Measurements from ENCODE around the gene MYORG. TPM values are rescaled to one million over a fixed set of nuclear protein-coding genes. Genes with fewer than 3 reads are reported as not detected.

The MYORG gene
- total RNA-seq, 4 donors from 2014 or later = 7.8 to 27.2 (median 15.4) TPM

DNA sequence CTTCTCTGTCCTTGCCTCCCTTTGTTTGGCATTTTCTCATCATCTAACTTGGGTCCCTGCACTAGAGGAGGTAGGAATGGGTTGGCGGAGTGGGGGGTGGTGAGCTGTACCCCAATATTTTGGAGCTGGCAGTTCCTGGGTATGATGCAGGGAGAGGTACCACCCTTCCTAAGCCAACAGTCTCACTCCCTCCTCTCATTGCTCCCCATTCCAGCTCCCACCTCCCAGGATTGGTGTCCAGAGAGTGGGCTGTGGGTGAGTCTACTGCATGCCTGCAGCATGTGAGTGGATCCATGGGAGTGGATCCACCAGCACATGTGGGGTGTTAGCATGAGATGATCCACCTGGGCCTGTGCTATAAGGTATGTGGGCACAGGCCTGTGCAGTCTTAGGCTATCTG, 22.2 kb upstream of the MYORG start:
- Histone ChIP-seq H3K4me3 (no peak overlapping the region), H3K9me3 (no peaks in the 10 kb centered on the region), H3K4me1 (peaks cover 0 to 8% (median 3%) of the 10 kb centered on the region in 4 donors), H3K27me3 (no peaks in the 10 kb centered on the region), H3K36me3 (peaks cover 29 to 70% (median 64%) of the 10 kb centered on the region in 4 donors), H3K27ac (replicated peaks in 1 of 4) (no peak overlapping the region)
- intact Hi-C loops (cut with DNase I) = no loop called here
- DNase-seq (ENCODE audit: extremely low spot score) = no peak
- 86% methylated on average over 1 of the region's 1 CpG for WGBS
- TF ChIP-seq CTCF (IDR thresholded peaks at IDR 0.05) (no peak), POLR2A (IDR thresholded peaks at IDR 0.05; ENCODE audit: low read depth) (no peak), POLR2AphosphoS5 (IDR thresholded peaks at IDR 0.05) (no peak), EP300 (IDR thresholded peaks at IDR 0.05) (no peak)

- TF ChIP-seq POLR2AphosphoS5 (IDR thresholded peaks at IDR 0.05) = no peak
- no peak for TF ChIP-seq CTCF (IDR thresholded peaks at IDR 0.05)
- TF ChIP-seq POLR2A (IDR thresholded peaks at IDR 0.05; ENCODE audit: low read depth) = no peak
- no peak for TF ChIP-seq EP300 (IDR thresholded peaks at IDR 0.05)
- no peaks in the 10 kb centered on the region for H3K9me3 ChIP-seq
- no peaks in the 10 kb centered on the region for H3K4me1 ChIP-seq
- DNase-seq (ENCODE audit: extremely low spot score) = no peak
- no peaks in the 10 kb centered on the region for H3K27me3 ChIP-seq
- no peak overlapping the region for H3K27ac ChIP-seq (replicated peaks in 1 of 4)
- no peak overlapping the region for H3K4me3 ChIP-seq
- intact Hi-C loops (cut with DNase I) = no loop called here
- H3K36me3 ChIP-seq = peaks cover 12 to 47% (median 44%) of the 10 kb centered on the region in 4 donors
- WGBS = 78% methylated on average over 7 of the region's 7 CpGs
These were observed 19.8 kb upstream of the MYORG start for GRCh38 chr9:34396276-34397214.

DNA sequence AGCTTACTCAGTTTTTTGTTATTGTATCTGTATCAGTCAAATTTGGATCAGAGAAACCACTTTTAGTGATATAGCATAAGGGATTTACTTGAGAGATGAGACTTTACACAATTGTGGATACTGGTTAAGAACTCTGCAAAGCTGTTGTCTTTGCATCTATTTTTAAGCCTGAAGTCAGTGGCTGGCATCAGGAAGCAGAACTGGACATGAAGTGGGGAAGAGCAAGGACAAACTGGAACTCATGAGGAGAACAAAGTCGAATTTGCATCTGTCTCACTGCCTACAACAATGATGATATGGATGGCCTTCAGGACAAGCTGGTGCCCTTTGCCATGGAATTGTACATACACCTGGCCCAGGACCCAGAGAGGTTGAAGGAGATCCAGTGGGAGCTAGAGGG, 15.8 kb upstream of the MYORG start:
- H3K27ac ChIP-seq (replicated peaks in 1 of 4) = no peak overlapping the region

GRCh38 chr9:34387239-34387638, 10.5 kb upstream of the MYORG start:
- H3K4me3 ChIP-seq = no peak overlapping the region
- H3K36me3 ChIP-seq = no peaks in the 10 kb centered on the region
- no peaks in the 10 kb centered on the region for H3K9me3 ChIP-seq
- H3K27me3 ChIP-seq = no peaks in the 10 kb centered on the region
- TF ChIP-seq CTCF (IDR thresholded peaks at IDR 0.05) (no peak), POLR2AphosphoS5 (IDR thresholded peaks at IDR 0.05) (no peak), EP300 (IDR thresholded peaks at IDR 0.05) (no peak), POLR2A (IDR thresholded peaks at IDR 0.05; ENCODE audit: low read depth) (no peak)
- DNase-seq (ENCODE audit: extremely low spot score) = no peak
- no peak overlapping the region for H3K27ac ChIP-seq (replicated peaks in 1 of 4)
- 85% methylated on average over 4 of the region's 4 CpGs for WGBS
- intact Hi-C loops (cut with DNase I) = no loop called here
- H3K4me1 ChIP-seq = peaks cover 0 to under 1% (median 0%) of the 10 kb centered on the region in 4 donors

More for the DNA sequence above, 15.8 kb upstream of the MYORG start:
- H3K36me3 ChIP-seq = peaks cover 0 to 6% (median 4%) of the 10 kb centered on the region in 4 donors
- 91% methylated on average over 1 of the region's 1 CpG for WGBS
- no peak for DNase-seq (ENCODE audit: extremely low spot score)
- H3K9me3 ChIP-seq = no peaks in the 10 kb centered on the region
- H3K4me1 ChIP-seq = no peaks in the 10 kb centered on the region
- no peaks in the 10 kb centered on the region for H3K27me3 ChIP-seq
- H3K4me3 ChIP-seq = no peak overlapping the region
- TF ChIP-seq CTCF (IDR thresholded peaks at IDR 0.05) (no peak), EP300 (IDR thresholded peaks at IDR 0.05) (no peak), POLR2AphosphoS5 (IDR thresholded peaks at IDR 0.05) (no peak), POLR2A (IDR thresholded peaks at IDR 0.05; ENCODE audit: low read depth) (no peak)
- intact Hi-C loops (cut with DNase I) = no loop called here
